ENCODE measurements around the gene SNAP29.

DNA sequence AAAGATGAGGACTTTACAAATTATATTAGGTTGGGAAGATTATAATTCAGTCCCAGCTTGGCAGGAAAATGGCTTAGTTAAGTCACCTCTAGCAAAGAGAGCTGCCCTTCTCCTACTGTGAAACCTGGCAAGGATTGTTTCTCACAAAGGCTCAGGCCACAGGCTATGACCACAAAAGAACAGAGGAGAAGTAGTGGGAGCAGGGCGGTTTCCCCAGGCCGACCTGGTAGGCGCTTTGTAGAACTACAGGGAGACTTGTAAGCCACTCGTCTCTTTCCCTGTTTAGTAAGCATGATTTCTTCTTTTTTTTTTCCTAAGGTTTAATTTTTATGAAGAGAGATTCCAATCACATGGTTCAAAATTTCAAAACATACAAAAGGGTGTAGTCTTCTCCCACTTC is 4.6 kb downstream of the SNAP29 start:
- TF ChIP-seq, protein P1, sequence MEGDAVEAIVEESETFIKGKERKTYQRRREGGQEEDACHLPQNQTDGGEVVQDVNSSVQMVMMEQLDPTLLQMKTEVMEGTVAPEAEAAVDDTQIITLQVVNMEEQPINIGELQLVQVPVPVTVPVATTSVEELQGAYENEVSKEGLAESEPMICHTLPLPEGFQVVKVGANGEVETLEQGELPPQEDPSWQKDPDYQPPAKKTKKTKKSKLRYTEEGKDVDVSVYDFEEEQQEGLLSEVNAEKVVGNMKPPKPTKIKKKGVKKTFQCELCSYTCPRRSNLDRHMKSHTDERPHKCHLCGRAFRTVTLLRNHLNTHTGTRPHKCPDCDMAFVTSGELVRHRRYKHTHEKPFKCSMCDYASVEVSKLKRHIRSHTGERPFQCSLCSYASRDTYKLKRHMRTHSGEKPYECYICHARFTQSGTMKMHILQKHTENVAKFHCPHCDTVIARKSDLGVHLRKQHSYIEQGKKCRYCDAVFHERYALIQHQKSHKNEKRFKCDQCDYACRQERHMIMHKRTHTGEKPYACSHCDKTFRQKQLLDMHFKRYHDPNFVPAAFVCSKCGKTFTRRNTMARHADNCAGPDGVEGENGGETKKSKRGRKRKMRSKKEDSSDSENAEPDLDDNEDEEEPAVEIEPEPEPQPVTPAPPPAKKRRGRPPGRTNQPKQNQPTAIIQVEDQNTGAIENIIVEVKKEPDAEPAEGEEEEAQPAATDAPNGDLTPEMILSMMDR (IDR thresholded peaks at IDR 0.05; ENCODE audit: insufficient read depth, low read length), result no peak
- TF ChIP-seq, protein P2, sequence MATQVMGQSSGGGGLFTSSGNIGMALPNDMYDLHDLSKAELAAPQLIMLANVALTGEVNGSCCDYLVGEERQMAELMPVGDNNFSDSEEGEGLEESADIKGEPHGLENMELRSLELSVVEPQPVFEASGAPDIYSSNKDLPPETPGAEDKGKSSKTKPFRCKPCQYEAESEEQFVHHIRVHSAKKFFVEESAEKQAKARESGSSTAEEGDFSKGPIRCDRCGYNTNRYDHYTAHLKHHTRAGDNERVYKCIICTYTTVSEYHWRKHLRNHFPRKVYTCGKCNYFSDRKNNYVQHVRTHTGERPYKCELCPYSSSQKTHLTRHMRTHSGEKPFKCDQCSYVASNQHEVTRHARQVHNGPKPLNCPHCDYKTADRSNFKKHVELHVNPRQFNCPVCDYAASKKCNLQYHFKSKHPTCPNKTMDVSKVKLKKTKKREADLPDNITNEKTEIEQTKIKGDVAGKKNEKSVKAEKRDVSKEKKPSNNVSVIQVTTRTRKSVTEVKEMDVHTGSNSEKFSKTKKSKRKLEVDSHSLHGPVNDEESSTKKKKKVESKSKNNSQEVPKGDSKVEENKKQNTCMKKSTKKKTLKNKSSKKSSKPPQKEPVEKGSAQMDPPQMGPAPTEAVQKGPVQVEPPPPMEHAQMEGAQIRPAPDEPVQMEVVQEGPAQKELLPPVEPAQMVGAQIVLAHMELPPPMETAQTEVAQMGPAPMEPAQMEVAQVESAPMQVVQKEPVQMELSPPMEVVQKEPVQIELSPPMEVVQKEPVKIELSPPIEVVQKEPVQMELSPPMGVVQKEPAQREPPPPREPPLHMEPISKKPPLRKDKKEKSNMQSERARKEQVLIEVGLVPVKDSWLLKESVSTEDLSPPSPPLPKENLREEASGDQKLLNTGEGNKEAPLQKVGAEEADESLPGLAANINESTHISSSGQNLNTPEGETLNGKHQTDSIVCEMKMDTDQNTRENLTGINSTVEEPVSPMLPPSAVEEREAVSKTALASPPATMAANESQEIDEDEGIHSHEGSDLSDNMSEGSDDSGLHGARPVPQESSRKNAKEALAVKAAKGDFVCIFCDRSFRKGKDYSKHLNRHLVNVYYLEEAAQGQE (IDR thresholded peaks at IDR 0.05; ENCODE audit: insufficient replicate concordance, low read depth), result no peak
- TF ChIP-seq POLR2AphosphoS5 (IDR thresholded peaks at IDR 0.05; ENCODE audit: low read depth), result no peak
- TF ChIP-seq SPI1 (IDR thresholded peaks at IDR 0.05; ENCODE audit: borderline replicate concordance, low read depth), result peak; percentile 30; the same call in 1 of the 2 replicates

All from HL-60 (cell line).